ENCODE results near the gene DECR2. TPM values are rescaled to one million over a fixed set of nuclear protein-coding genes. Genes with fewer than 3 reads are reported as not detected.
"Not testable (repeated sequence)": the region's sequence is repeated elsewhere in the genome, so short reads cannot be mapped to it uniquely, and the experiment has no call there.

The DECR2 gene
- total RNA-seq, 4 donors from 2014 or later = 13.6 to 19.6 (median 17.0) TPM

- WGBS, 2 donors = no CpG with 5 or more reads among the region's 73 CpGs
- Histone ChIP-seq H3K9me3 (no peaks in the 10 kb centered on the region), H3K27me3 (no peaks in the 10 kb centered on the region), H3K4me1 (peaks cover 30 to 59% (median 42%) of the 10 kb centered on the region in 3 donors), H3K4me3 (peak overlapping the region; percentile 65 to 100 (median 94)), H3K27ac (peak overlapping the region; percentile 64 to 91 (median 90)), H3K36me3 (peaks cover 0 to 18% (median 6%) of the 10 kb centered on the region in 3 donors)
- no peak for DNase-seq
- TF ChIP-seq POLR2A (IDR thresholded peaks at IDR 0.05) = no peak
- no peak for TF ChIP-seq CTCF (IDR thresholded peaks at IDR 0.05)
- intact Hi-C loops (cut with DNase I) = no loop called here
Measured at GRCh38 chr16:381012-381788, 20.5 kb upstream of the DECR2 start.

GRCh38 chr16:381789-382717, 19.6 kb upstream of the DECR2 start, which contains the start of gene PGAP6:
Gene PGAP6 (minus strand): TSS chr16:381978. CDS start chr16:381821, 157 bp downstream.
- DNase-seq = no peak
- H3K27ac ChIP-seq = peak within 1 kb of the TSS; percentile 83 to 91 (median 90)
- intact Hi-C loops (cut with DNase I) = no loop called here
- peaks cover 0 to 9% (median 0%) of the 10 kb centered on the region in 3 donors for H3K36me3 ChIP-seq
- 0% methylated on average over 6 of the region's 123 CpGs; no CpG with 5 or more reads in 1 of the 2 donors for WGBS, 2 donors
- TF ChIP-seq POLR2A (IDR thresholded peaks at IDR 0.05) (peak in 1 of 4 donors; percentile 34), CTCF (IDR thresholded peaks at IDR 0.05) (no peak)
- H3K9me3 ChIP-seq = no peaks in the 10 kb centered on the region
- peaks cover 30 to 59% (median 42%) of the 10 kb centered on the region in 3 donors for H3K4me1 ChIP-seq
- no peaks in the 10 kb centered on the region for H3K27me3 ChIP-seq
- peak within 1 kb of the TSS; percentile 65 to 100 (median 94) for H3K4me3 ChIP-seq

GRCh38 chr16:383326-384051, 18.2 kb upstream of the DECR2 start:
- whole genome bisulfite sequencing, 2 donors = 19 to 24% methylated on average over 23 to 31 of the region's 33 CpGs
- no peaks in the 10 kb centered on the region for H3K9me3 ChIP-seq
- no peaks in the 10 kb centered on the region for H3K27me3 ChIP-seq
- TF ChIP-seq POLR2A (IDR thresholded peaks at IDR 0.05) (peak in 1 of 4 donors; percentile 35), CTCF (IDR thresholded peaks at IDR 0.05) (peak in 1 of 6 experiments; percentile 14)
- peak overlapping the region; percentile 65 to 100 (median 94) for H3K4me3 ChIP-seq
- no peak for DNase-seq
- intact Hi-C loops (cut with DNase I) = no loop called here
- H3K4me1 ChIP-seq = peaks cover 30 to 68% (median 42%) of the 10 kb centered on the region in 3 donors
- peak overlapping the region; percentile 76 to 91 (median 86) for H3K27ac ChIP-seq
- H3K36me3 ChIP-seq = no peaks in the 10 kb centered on the region

- WGBS, 2 donors = 77 to 79% methylated on average over 17 to 19 of the region's 19 CpGs
- Histone ChIP-seq H3K36me3 (no peaks in the 10 kb centered on the region), H3K27me3 (no peaks in the 10 kb centered on the region), H3K4me1 (peaks cover 16 to 40% (median 18%) of the 10 kb centered on the region in 3 donors), H3K4me3 (no peak overlapping the region), H3K27ac (no peak overlapping the region), H3K9me3 (no peaks in the 10 kb centered on the region)
- no peak for DNase-seq
- TF ChIP-seq POLR2A (IDR thresholded peaks at IDR 0.05) = no peak
- no peak for TF ChIP-seq CTCF (IDR thresholded peaks at IDR 0.05)
- intact Hi-C loops (cut with DNase I) = no loop called here
Measured at GRCh38 chr16:386641-387156, 15.0 kb upstream of the DECR2 start.

GRCh38 chr16:387761-388666, 13.7 kb upstream of the DECR2 start:
- H3K36me3 ChIP-seq; intact Hi-C loops (cut with DNase I); DNase-seq; H3K27me3 ChIP-seq; H3K4me3 ChIP-seq; H3K9me3 ChIP-seq: not testable (repeated sequence)
- peak overlapping the region in 2 of 4 donors; percentile 21 to 33 for H3K27ac ChIP-seq
- WGBS, 2 donors = 60 to 65% methylated on average over 17 to 20 of the region's 20 CpGs
- H3K4me1 ChIP-seq = peaks cover 9 to 30% (median 11%) of the 10 kb centered on the region in 3 donors
